Fibroblast of lung (primary cell): Measurements from ENCODE around the gene ASTN1. TPM values are rescaled to one million over a fixed set of nuclear protein-coding genes. Genes with fewer than 3 reads are reported as not detected.

Experiments
- DNase-seq, 2 donors: peaks; one replicate each; pipeline versions ENCODE4 v3.0.0 to v3.0.0-alpha.2; 2010; ENCODE audit warnings: low read depth in 2 of 2
- H2AFZ ChIP-seq: 2 replicates; pipeline ENCODE4 v1.5.1; 2012; ENCODE audit warnings: low read length, control low read depth, inconsistent platforms
- H3K27ac ChIP-seq: 2 replicates; pipeline ENCODE4 v1.5.1; 2011; ENCODE audit warnings: low read length, control low read depth; ENCODE audit not compliant: insufficient read depth
- H3K27me3 ChIP-seq: 2 replicates; pipeline ENCODE4 v1.5.1; 2011; ENCODE audit warnings: mild to moderate bottlenecking, low read length; ENCODE audit not compliant: control insufficient read depth, insufficient read depth
- H3K36me3 ChIP-seq: 2 replicates; pipeline ENCODE4 v1.5.1; 2011; ENCODE audit warnings: low read length; ENCODE audit not compliant: control insufficient read depth, insufficient read depth
- H3K4me1 ChIP-seq: 2 replicates; pipeline ENCODE4 v1.5.1; 2011; ENCODE audit warnings: low read length; ENCODE audit not compliant: control insufficient read depth, insufficient read depth; ENCODE audit errors: extremely low read depth
- H3K4me2 ChIP-seq: 2 replicates; pipeline ENCODE4 v1.5.1; 2011; ENCODE audit warnings: low read length, control low read depth; ENCODE audit not compliant: insufficient read depth; ENCODE audit errors: extremely low read depth
- H3K4me3 ChIP-seq, 4 experiments: fragments of 200-600 bp in 1 of 4; sonication (generic) in 1 of 4; replicated peaks in 1 of 4; 2 replicates each; pipeline ENCODE4 v1.5.1; 2011 to 2016; ENCODE audit warnings: low read length in 4 of 4, low read depth in 3 of 4, mild to moderate bottlenecking in 3 of 4, control low read depth in 2 of 4, inconsistent platforms in 1 of 4, mixed read lengths in 1 of 4; ENCODE audit not compliant: insufficient read depth in 1 of 4; ENCODE audit errors: control extremely low read depth in 1 of 4
- H3K79me2 ChIP-seq: 2 replicates; pipeline ENCODE4 v1.5.1; 2012; ENCODE audit warnings: mild to moderate bottlenecking, low read length, inconsistent platforms; ENCODE audit not compliant: control insufficient read depth, insufficient read depth
- H3K9ac ChIP-seq: 2 replicates; pipeline ENCODE4 v1.5.1; 2011; ENCODE audit warnings: mild to moderate bottlenecking, low read length, control low read depth; ENCODE audit not compliant: insufficient read depth
- H3K9me3 ChIP-seq: 2 replicates; pipeline ENCODE4 v1.5.1; 2012; ENCODE audit warnings: low read depth, low read length; ENCODE audit not compliant: control insufficient read depth, insufficient read depth
- H4K20me1 ChIP-seq: 2 replicates; pipeline ENCODE4 v1.5.1; 2011; ENCODE audit warnings: low read length; ENCODE audit not compliant: control insufficient read depth, insufficient read depth; ENCODE audit errors: extremely low read depth
- CTCF ChIP-seq, 2 donors: IDR thresholded peaks in 1 of 2; conservative IDR thresholded peaks in 1 of 2; 1 replicate in 1 of 2; 2 replicates in 1 of 2; pipeline ENCODE4 v1.5.1; 2011 to 2012; ENCODE audit warnings: low read length in 2 of 2, control low read depth in 1 of 2, inconsistent platforms in 1 of 2, low read depth in 1 of 2, mild to moderate bottlenecking in 1 of 2
- EZH2 ChIP-seq: IDR thresholded peaks from 2 replicates; pipeline ENCODE4 v1.5.1; 2012; ENCODE audit warnings: low read length, control low read depth, mild to moderate bottlenecking; ENCODE audit errors: missing control alignments
- polyA plus RNA-seq, 2 donors: library from polyadenylated mRNA; depleted of rRNA in 1 of 2; stranded (reverse) in 1 of 2; unstranded in 1 of 2; fragments of >200 nt; gene quantifications; 2 replicates each; pipeline ENCODE4 v1.2.1, GENCODE V29; 2011 to 2012; ENCODE audit warnings: missing spikeins in 1 of 2
- total RNA-seq: library from RNA; depleted of rRNA; stranded (reverse); fragments of >200 nt; gene quantifications from 2 replicates; pipeline ENCODE4 v1.2.1, GENCODE V29; 2014

The ASTN1 gene
- total and polyA plus RNA-seq, 2 donors (not counting 1 experiment from before 2014, with no cell fraction given) = 0.06 to 0.17 TPM

DNA sequence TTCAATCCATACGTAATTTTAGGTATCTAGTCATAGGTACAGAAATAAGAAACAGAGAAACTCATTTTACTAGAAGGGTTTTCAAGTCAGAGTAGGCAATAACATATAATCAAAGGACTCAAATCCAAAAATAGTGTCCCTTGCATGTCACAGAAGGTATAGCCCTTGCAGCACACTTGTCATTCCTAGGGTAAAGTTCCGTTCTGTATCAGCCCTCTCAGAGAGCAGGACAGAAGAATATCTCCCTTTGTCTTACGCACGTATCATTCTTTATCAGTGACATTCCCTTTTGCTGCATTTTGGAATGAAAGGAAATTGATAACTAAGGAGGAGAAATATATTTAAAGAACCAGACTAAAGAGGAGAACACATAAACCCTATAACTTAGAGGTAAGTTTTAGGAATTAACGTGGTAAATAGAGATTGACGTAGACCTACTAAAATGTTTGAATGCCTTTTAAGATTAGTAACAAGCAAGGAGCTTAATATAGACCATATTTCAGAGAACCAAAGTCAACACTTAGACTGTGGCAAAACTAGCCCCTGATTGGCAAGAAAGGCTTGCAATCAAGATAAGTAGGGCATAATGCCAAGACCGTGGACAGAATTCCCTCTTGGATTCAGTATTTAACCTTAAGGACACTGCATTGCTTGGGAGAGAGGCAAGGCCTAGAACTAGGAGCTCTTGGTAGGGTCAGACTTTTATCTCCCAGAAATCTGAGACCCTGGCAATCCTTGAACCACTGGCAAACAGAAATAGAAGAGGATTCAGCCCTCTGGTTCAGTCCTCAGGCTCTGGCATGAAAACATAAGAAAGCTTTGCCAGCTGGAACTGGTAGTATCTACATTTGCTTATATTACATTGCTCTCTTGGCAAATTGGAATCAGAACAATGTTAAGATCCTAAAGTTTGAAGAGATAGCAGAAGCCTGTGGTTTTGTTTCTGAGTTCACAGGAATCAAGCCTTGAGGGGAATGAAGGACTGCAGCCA, 232.1 kb downstream of the ASTN1 start:
- TF ChIP-seq EZH2 = no peak
- no peak for TF ChIP-seq CTCF (conservative IDR thresholded peaks at IDR 0.05 in 1 of 2, IDR thresholded peaks at IDR 0.05 in 1 of 2; ENCODE audit: low read depth in 1 of 2, low read length in 2 of 2)
- no peaks in the 10 kb centered on the region for H3K79me2 ChIP-seq
- no peaks in the 10 kb centered on the region for H3K27me3 ChIP-seq
- no peaks in the 10 kb centered on the region for H4K20me1 ChIP-seq
- H3K4me2 ChIP-seq = no peak overlapping the region
- no peak overlapping the region for H3K9ac ChIP-seq
- no peak overlapping the region for H3K27ac ChIP-seq
- no peaks in the 10 kb centered on the region for H3K4me1 ChIP-seq
- no peaks in the 10 kb centered on the region for H3K36me3 ChIP-seq
- no peak overlapping the region for H3K4me3 ChIP-seq
- H2AFZ ChIP-seq = no peak overlapping the region
- peak in 1 of 2 donors; percentile 27 for DNase-seq
- no peaks in the 10 kb centered on the region for H3K9me3 ChIP-seq

DNA sequence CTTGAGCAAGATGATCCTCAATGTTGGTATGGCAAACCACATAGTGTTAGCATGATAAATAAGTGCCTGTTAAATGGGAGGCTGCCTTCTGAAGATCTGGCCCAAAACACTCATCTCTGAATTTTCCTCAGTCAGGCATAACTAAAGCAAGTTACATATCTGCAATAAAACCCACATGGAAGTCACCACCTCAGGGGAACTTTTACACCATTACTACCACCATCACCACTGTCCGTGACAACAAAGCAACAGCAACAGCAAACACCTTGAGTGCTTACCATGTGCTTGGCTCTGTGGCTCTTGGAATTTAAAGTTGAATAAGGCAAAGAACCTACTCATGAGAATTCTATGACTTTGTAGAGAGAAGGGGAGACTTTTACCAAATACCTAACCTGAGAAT, 233.0 kb downstream of the ASTN1 start:
- TF ChIP-seq EZH2 (no peak), CTCF (conservative IDR thresholded peaks at IDR 0.05 in 1 of 2, IDR thresholded peaks at IDR 0.05 in 1 of 2; ENCODE audit: low read depth in 1 of 2, low read length in 2 of 2) (no peak)
- Histone ChIP-seq H3K4me3 (no peak overlapping the region), H3K27ac (no peak overlapping the region), H3K79me2 (no peaks in the 10 kb centered on the region), H3K9me3 (no peaks in the 10 kb centered on the region), H3K36me3 (no peaks in the 10 kb centered on the region), H2AFZ (no peak overlapping the region), H3K27me3 (no peaks in the 10 kb centered on the region), H4K20me1 (no peaks in the 10 kb centered on the region), H3K9ac (no peak overlapping the region), H3K4me2 (no peak overlapping the region), H3K4me1 (no peaks in the 10 kb centered on the region)
- no peak for DNase-seq

- no peak overlapping the region for H3K4me3 ChIP-seq
- no peak overlapping the region for H3K27ac ChIP-seq
- H3K9ac ChIP-seq = no peak overlapping the region
- H3K4me2 ChIP-seq = no peak overlapping the region
- no peaks in the 10 kb centered on the region for H3K27me3 ChIP-seq
- no peaks in the 10 kb centered on the region for H3K9me3 ChIP-seq
- H3K36me3 ChIP-seq = no peaks in the 10 kb centered on the region
- TF ChIP-seq CTCF (conservative IDR thresholded peaks at IDR 0.05 in 1 of 2, IDR thresholded peaks at IDR 0.05 in 1 of 2; ENCODE audit: low read depth in 1 of 2, low read length in 2 of 2) (no peak), EZH2 (no peak)
- no peaks in the 10 kb centered on the region for H4K20me1 ChIP-seq
- no peak overlapping the region for H2AFZ ChIP-seq
- H3K4me1 ChIP-seq = no peaks in the 10 kb centered on the region
- DNase-seq = no peak
- no peaks in the 10 kb centered on the region for H3K79me2 ChIP-seq
Observed at GRCh38 chr1:176926330-176927086, 238.0 kb downstream of the ASTN1 start.
